ENCODE data around the gene ICE2.

Gene ICE2

DNA sequence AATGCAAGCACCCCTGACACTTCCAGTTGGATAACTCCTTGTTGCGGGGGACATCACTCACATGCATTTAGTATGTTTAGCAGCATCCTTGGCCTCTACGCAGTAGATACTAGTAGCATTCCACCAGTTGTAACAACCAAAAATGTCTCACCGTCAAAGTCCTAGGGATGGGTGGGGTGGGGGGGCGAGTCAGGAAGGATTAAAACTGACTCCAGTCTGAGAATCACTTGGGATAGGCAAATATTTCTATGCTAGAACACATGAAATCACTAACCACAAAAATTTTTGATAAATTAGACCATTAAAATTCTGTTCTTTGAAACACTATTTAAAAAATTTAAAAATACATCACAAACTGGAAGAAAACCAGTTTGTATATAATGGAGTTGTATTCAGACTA lies 18.0 kb downstream of the ICE2 start:
- H3K27ac ChIP-seq (ENCODE audit: low read length) = no peak overlapping the region
- TF ChIP-seq, protein P1, sequence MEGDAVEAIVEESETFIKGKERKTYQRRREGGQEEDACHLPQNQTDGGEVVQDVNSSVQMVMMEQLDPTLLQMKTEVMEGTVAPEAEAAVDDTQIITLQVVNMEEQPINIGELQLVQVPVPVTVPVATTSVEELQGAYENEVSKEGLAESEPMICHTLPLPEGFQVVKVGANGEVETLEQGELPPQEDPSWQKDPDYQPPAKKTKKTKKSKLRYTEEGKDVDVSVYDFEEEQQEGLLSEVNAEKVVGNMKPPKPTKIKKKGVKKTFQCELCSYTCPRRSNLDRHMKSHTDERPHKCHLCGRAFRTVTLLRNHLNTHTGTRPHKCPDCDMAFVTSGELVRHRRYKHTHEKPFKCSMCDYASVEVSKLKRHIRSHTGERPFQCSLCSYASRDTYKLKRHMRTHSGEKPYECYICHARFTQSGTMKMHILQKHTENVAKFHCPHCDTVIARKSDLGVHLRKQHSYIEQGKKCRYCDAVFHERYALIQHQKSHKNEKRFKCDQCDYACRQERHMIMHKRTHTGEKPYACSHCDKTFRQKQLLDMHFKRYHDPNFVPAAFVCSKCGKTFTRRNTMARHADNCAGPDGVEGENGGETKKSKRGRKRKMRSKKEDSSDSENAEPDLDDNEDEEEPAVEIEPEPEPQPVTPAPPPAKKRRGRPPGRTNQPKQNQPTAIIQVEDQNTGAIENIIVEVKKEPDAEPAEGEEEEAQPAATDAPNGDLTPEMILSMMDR (IDR thresholded peaks at IDR 0.05; ENCODE audit: low read depth, low read length) = no peak
- no peak for TF ChIP-seq EZH2phosphoT487 (IDR thresholded peaks at IDR 0.05; ENCODE audit: low read depth)
- 0 out of 2 replicates have a peak, but pooled peaks cover 3% of the 10 kb centered on the region for H3K4me1 ChIP-seq (ENCODE audit: low read length)
- H3K9ac ChIP-seq (ENCODE audit: low read length) = no peak overlapping the region
- no peak overlapping the region for H3K4me2 ChIP-seq (ENCODE audit: low read length)
- H3K36me3 ChIP-seq (replicated peaks; ENCODE audit: low read depth, low read length) = peaks cover 10% of the 10 kb centered on the region
- H2AFZ ChIP-seq (ENCODE audit: low read depth, low read length) = no peak overlapping the region
- no peaks in the 10 kb centered on the region for H3K9me3 ChIP-seq (ENCODE audit: insufficient read depth, low read length)
- H3K4me3 ChIP-seq (ENCODE audit: low read length) = no peak overlapping the region
- H3K27me3 ChIP-seq (ENCODE audit: low read depth, low read length) = no peaks in the 10 kb centered on the region
- H3K79me2 ChIP-seq (ENCODE audit: low read length) = no peaks in the 10 kb centered on the region
- H4K20me1 ChIP-seq (ENCODE audit: insufficient read depth, low read length) = no peaks in the 10 kb centered on the region

DNA sequence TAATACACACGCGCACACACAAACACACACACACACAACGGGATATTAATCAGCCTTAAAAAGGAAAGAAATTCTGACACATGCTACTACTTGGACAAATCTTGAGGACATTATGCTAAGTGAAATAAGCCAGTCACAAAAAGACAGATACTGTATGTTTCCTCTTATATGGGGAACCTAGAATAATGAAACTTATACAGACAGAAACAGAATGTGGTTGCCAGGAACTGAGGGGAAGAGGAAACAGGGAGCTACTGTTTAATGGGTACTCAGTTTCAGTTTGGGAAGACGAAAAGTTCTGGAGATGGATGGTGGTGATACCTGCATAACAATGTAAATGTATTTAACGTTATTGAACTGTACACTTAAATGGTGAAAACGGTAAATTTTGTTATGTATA lies 20.2 kb downstream of the ICE2 start:
- Histone ChIP-seq H3K36me3 (replicated peaks; ENCODE audit: low read depth, low read length) (peaks cover 9% of the 10 kb centered on the region), H3K27me3 (ENCODE audit: low read depth, low read length) (no peaks in the 10 kb centered on the region), H3K9ac (ENCODE audit: low read length) (no peak overlapping the region), H3K27ac (ENCODE audit: low read length) (no peak overlapping the region), H3K79me2 (ENCODE audit: low read length) (no peaks in the 10 kb centered on the region), H3K4me1 (ENCODE audit: low read length) (0 out of 2 replicates have a peak, but pooled peaks cover 6% of the 10 kb centered on the region), H2AFZ (ENCODE audit: low read depth, low read length) (no peak overlapping the region), H3K4me2 (ENCODE audit: low read length) (no peak overlapping the region), H3K4me3 (ENCODE audit: low read length) (no peak overlapping the region), H3K9me3 (ENCODE audit: insufficient read depth, low read length) (no peaks in the 10 kb centered on the region), H4K20me1 (ENCODE audit: insufficient read depth, low read length) (no peaks in the 10 kb centered on the region)
- TF ChIP-seq EZH2phosphoT487 (IDR thresholded peaks at IDR 0.05; ENCODE audit: low read depth) = no peak
- TF ChIP-seq, protein P1 (IDR thresholded peaks at IDR 0.05; ENCODE audit: low read depth, low read length) = no peak

DNA sequence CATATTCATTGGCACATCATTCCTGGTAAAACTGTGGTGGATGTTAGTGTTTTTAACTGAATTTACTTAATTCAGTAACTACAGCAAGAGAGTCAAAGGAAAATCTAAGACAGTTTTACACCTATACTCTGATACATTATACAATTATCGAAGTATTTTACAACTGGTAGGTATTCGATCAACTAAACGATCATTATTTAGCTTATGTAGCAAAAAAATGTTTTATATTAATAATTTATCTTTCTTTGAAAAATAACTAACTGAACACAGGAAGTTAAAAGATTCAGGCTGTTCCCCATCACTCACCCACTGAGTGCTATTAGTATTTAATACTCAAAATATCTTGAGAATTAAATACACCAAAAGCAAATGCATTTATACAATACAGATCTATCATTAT lies 21.0 kb downstream of the ICE2 start:
- Histone ChIP-seq H3K4me1 (ENCODE audit: low read length) (0 out of 2 replicates have a peak, but pooled peaks cover 6% of the 10 kb centered on the region), H3K9ac (ENCODE audit: low read length) (no peak overlapping the region), H3K36me3 (replicated peaks; ENCODE audit: low read depth, low read length) (peaks cover 14% of the 10 kb centered on the region)

DNA sequence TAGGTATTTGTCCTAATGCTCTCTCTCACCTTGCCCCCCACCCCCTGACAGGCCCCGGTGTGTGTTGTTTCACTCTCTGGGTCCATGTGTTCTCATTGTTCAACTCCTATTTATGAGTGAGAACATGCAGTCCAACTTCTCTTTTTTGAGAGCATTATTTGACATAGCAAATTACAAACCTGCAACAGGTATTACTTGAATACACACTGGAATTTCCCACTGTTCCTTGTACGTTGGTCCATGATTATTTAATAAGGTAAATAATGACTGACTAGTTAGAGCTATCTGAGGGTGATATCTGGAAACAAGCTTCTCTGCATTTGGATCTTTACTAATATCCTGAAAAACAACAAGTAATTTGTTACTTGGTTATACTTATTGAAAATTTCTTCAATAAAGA lies 24.1 kb downstream of the ICE2 start:
- Histone ChIP-seq H3K36me3 (replicated peaks; ENCODE audit: low read depth, low read length) (peaks cover 21% of the 10 kb centered on the region), H3K9me3 (ENCODE audit: insufficient read depth, low read length) (no peaks in the 10 kb centered on the region), H3K4me2 (ENCODE audit: low read length) (no peak overlapping the region), H3K79me2 (ENCODE audit: low read length) (no peaks in the 10 kb centered on the region), H3K4me1 (ENCODE audit: low read length) (0 out of 2 replicates have a peak, but pooled peaks cover 6% of the 10 kb centered on the region), H3K9ac (ENCODE audit: low read length) (no peak overlapping the region), H4K20me1 (ENCODE audit: insufficient read depth, low read length) (no peaks in the 10 kb centered on the region), H2AFZ (ENCODE audit: low read depth, low read length) (no peak overlapping the region), H3K4me3 (ENCODE audit: low read length) (no peak overlapping the region), H3K27ac (ENCODE audit: low read length) (no peak overlapping the region), H3K27me3 (ENCODE audit: low read depth, low read length) (no peaks in the 10 kb centered on the region)
- TF ChIP-seq, protein P1 (IDR thresholded peaks at IDR 0.05; ENCODE audit: low read depth, low read length) = no peak
- TF ChIP-seq EZH2phosphoT487 (IDR thresholded peaks at IDR 0.05; ENCODE audit: low read depth) = no peak

More for the DNA sequence above, 21.0 kb downstream of the ICE2 start:
- Histone ChIP-seq H2AFZ (ENCODE audit: low read depth, low read length) (no peak overlapping the region), H3K4me3 (ENCODE audit: low read length) (no peak overlapping the region), H3K27ac (ENCODE audit: low read length) (no peak overlapping the region), H3K79me2 (ENCODE audit: low read length) (no peaks in the 10 kb centered on the region), H3K27me3 (ENCODE audit: low read depth, low read length) (no peaks in the 10 kb centered on the region), H4K20me1 (ENCODE audit: insufficient read depth, low read length) (no peaks in the 10 kb centered on the region), H3K4me2 (ENCODE audit: low read length) (no peak overlapping the region), H3K9me3 (ENCODE audit: insufficient read depth, low read length) (no peaks in the 10 kb centered on the region)
- TF ChIP-seq EZH2phosphoT487 (IDR thresholded peaks at IDR 0.05; ENCODE audit: low read depth) = no peak
- TF ChIP-seq, protein P1 (IDR thresholded peaks at IDR 0.05; ENCODE audit: low read depth, low read length) = no peak
